Epithelial cell of esophagus (primary cell): ENCODE measurements around the gene LTBP3.

ENCODE experiments used
- DNase-seq: peaks from one replicate; pipeline ENCODE4 v3.0.0; 2010; ENCODE audit warnings: low read depth
- H3K4me3 ChIP-seq: 2 replicates; pipeline ENCODE4 v1.5.1; 2011; ENCODE audit warnings: mild to moderate bottlenecking, low read length, control low read depth
- CTCF ChIP-seq: IDR thresholded peaks from 2 replicates; pipeline ENCODE4 v1.5.1; 2011; ENCODE audit warnings: low read depth, mild to moderate bottlenecking, low read length, control low read depth, inconsistent platforms; ENCODE audit not compliant: insufficient read depth; ENCODE audit errors: missing control alignments

Gene LTBP3

GRCh38 chr11:65493367-65494176 lies 64.6 kb downstream of the LTBP3 start:
- DNase-seq = peak; percentile 100
- TF ChIP-seq CTCF = no peak
- H3K4me3 ChIP-seq = peak overlapping the region; percentile 30

GRCh38 chr11:65492637-65493366 lies 65.4 kb downstream of the LTBP3 start:
- no peak for TF ChIP-seq CTCF
- peak; percentile 92 for DNase-seq
- peak overlapping the region; percentile 30 for H3K4me3 ChIP-seq

- TF ChIP-seq CTCF = no peak
- no peak overlapping the region for H3K4me3 ChIP-seq
- DNase-seq = no peak
Observed at GRCh38 chr11:65492387-65492636, 65.8 kb downstream of the LTBP3 start.

GRCh38 chr11:65491614-65492386 lies 66.4 kb downstream of the LTBP3 start:
- peak overlapping the region; percentile 3 for H3K4me3 ChIP-seq
- no peak for TF ChIP-seq CTCF
- DNase-seq = peak; percentile 90

- DNase-seq = no peak
- no peak for TF ChIP-seq CTCF
Observed at GRCh38 chr11:65491163-65491465, 67.0 kb downstream of the LTBP3 start.

GRCh38 chr11:65489706-65490320 lies 68.3 kb downstream of the LTBP3 start:
- DNase-seq = no peak
- no peak for TF ChIP-seq CTCF
- no peak overlapping the region for H3K4me3 ChIP-seq

More at GRCh38 chr11:65491163-65491465, 67.0 kb downstream of the LTBP3 start:
- no peak overlapping the region for H3K4me3 ChIP-seq
